Esophagus muscularis mucosa (tissue), 4 donors: ENCODE results near the gene KLF11. TPM values are rescaled to one million over a fixed set of nuclear protein-coding genes. Genes with fewer than 3 reads are reported as not detected.
"Not testable (repeated sequence)": the region's sequence is repeated elsewhere in the genome, so short reads cannot be mapped to it uniquely, and the experiment has no call there.

Experiments
- DNase-seq: peaks from one replicate; pipeline ENCODE4 v3.0.0-alpha.2; 2017; ENCODE audit errors: extremely low spot score
- H3K27ac ChIP-seq, 4 donors: fragments of 200-600 bp; sonication (generic); replicated peaks in 1 of 4; 1 replicate in 3 of 4; 2 replicates in 1 of 4; pipeline ENCODE4 v1.5.1; 2016 to 2019; ENCODE audit warnings: mild to moderate bottlenecking in 1 of 4
- H3K27me3 ChIP-seq, 4 donors: fragments of 200-600 bp; sonication (generic); one replicate each; pipeline versions ENCODE4 v1.5.1 to v1.6.0; 2016 to 2019
- H3K36me3 ChIP-seq, 4 donors: fragments of 200-600 bp; sonication (generic); one replicate each; pipeline ENCODE4 v1.5.1; 2016 to 2019
- H3K4me1 ChIP-seq, 4 donors: fragments of 200-600 bp; sonication (generic); one replicate each; pipeline ENCODE4 v1.5.1; 2016 to 2019
- H3K4me3 ChIP-seq, 4 donors: fragments of 200-600 bp; sonication (generic); 1 replicate in 2 of 4; 2 replicates in 2 of 4; pipeline ENCODE4 v1.5.1; 2016 to 2019; ENCODE audit warnings: mild to moderate bottlenecking in 4 of 4, moderate library complexity in 1 of 4
- H3K9me3 ChIP-seq, 4 donors: fragments of 200-600 bp; sonication (generic); 1 replicate in 3 of 4; 2 replicates in 1 of 4; pipeline ENCODE4 v1.5.1; 2016 to 2019
- EP300 ChIP-seq: sonication (generic); formaldehyde crosslinking; IDR thresholded peaks from one replicate; pipeline ENCODE4 v1.6.1; 2017; ENCODE audit warnings: antibody characterized with exemption
- POLR2A ChIP-seq: fragments of 450-650 bp; IDR thresholded peaks from one replicate; pipeline ENCODE4 v1.6.1; 2017; ENCODE audit warnings: antibody characterized with exemption, moderate library complexity, mild to moderate bottlenecking, low read depth
- POLR2AphosphoS5 ChIP-seq, 2 donors: sonication (generic); formaldehyde crosslinking; IDR thresholded peaks; one replicate each; pipeline ENCODE4 v1.6.1; 2017; ENCODE audit warnings: antibody characterized with exemption in 2 of 2
- WGBS: methylation state at CpG from one replicate; pipeline ENCODE4 v1.1.5; 2018; 5-methylcytosine and 5-hydroxymethylcytosine counted together
- intact Hi-C: fragments of 100-400 bp; cut with DNase I; formaldehyde crosslinking; loops from one replicate; pipeline ENCODE4 v1.15.1; 2023
- total RNA-seq, 4 donors: library from RNA; depleted of rRNA; stranded (reverse); fragments of >200 nt; gene quantifications; one replicate each; pipeline versions ENCODE4 v1.1.0 to v1.2.1, GENCODE V29; 2016
- TF ChIP-seq, protein P1 (sequence below), 3 experiments: fragments of 200-600 bp in 2 of 3; fragments of 450-650 bp in 1 of 3; sonication (generic) in 2 of 3; IDR thresholded peaks; one replicate each; pipeline ENCODE4 v1.5.1; 2017 to 2019; ENCODE audit warnings: antibody characterized with exemption in 3 of 3, mild to moderate bottlenecking in 2 of 3, moderate library complexity in 1 of 3

Gene KLF11
- total RNA-seq, 4 donors from 2014 or later, result 15.8 to 51.6 (median 33.9) TPM

GRCh38 chr2:10028988-10029874, 14.1 kb upstream of the KLF11 start:
- Histone ChIP-seq H3K36me3 (no peaks in the 10 kb centered on the region), H3K27ac (peak overlapping the region; percentile 57 to 71 (median 65)), H3K27me3 (no peaks in the 10 kb centered on the region), H3K4me1 (peaks cover 25 to 31% (median 29%) of the 10 kb centered on the region in 4 donors), H3K9me3 (no peaks in the 10 kb centered on the region), H3K4me3 (peak overlapping the region in 2 of 4 donors; percentile 7 to 24)
- 55% methylated on average over 14 of the region's 26 CpGs for WGBS
- intact Hi-C loops, result no loop called here
- TF ChIP-seq EP300 (no peak), POLR2AphosphoS5 (IDR thresholded peaks at IDR 0.05) (peak; percentile 9 to 35)
- no peak for DNase-seq

GRCh38 chr2:10029875-10030223, 13.5 kb upstream of the KLF11 start:
- intact Hi-C loops, result no loop called here
- 74% methylated on average over 7 of the region's 7 CpGs for WGBS
- Histone ChIP-seq H3K9me3 (no peaks in the 10 kb centered on the region), H3K4me1 (peaks cover 26 to 33% (median 30%) of the 10 kb centered on the region in 4 donors), H3K27ac (peak overlapping the region; percentile 57 to 71 (median 65)), H3K27me3 (no peaks in the 10 kb centered on the region), H3K36me3 (no peaks in the 10 kb centered on the region), H3K4me3 (no peak overlapping the region)
- no peak for DNase-seq
- no peak for TF ChIP-seq EP300
- TF ChIP-seq POLR2A, result no peak
- TF ChIP-seq POLR2AphosphoS5 (IDR thresholded peaks at IDR 0.05), result no peak
- TF ChIP-seq, protein P1, sequence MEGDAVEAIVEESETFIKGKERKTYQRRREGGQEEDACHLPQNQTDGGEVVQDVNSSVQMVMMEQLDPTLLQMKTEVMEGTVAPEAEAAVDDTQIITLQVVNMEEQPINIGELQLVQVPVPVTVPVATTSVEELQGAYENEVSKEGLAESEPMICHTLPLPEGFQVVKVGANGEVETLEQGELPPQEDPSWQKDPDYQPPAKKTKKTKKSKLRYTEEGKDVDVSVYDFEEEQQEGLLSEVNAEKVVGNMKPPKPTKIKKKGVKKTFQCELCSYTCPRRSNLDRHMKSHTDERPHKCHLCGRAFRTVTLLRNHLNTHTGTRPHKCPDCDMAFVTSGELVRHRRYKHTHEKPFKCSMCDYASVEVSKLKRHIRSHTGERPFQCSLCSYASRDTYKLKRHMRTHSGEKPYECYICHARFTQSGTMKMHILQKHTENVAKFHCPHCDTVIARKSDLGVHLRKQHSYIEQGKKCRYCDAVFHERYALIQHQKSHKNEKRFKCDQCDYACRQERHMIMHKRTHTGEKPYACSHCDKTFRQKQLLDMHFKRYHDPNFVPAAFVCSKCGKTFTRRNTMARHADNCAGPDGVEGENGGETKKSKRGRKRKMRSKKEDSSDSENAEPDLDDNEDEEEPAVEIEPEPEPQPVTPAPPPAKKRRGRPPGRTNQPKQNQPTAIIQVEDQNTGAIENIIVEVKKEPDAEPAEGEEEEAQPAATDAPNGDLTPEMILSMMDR (IDR thresholded peaks at IDR 0.05), result no peak

DNA sequence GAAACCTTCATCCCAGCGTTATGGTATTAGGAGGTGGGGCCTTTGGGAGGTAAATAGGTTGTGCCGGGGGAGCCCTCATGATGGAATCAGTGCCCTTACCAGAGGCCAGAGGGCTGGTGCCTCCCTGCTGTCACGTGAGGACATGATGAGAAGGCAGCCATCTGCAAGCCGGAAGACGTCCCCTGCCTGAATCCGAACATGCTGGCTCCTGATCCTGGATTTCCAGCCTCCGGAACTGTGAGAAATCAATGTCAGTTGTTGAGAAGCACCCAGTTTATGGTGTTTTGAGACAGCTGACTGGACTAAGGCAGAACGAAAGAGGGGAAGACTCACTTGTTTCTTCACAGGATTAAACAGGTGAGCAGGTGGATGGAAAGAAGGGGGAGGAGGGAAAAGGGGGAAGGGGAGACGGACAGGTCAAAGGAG, 13.0 kb upstream of the KLF11 start:
- DNase-seq, result no peak
- Histone ChIP-seq H3K4me1 (peaks cover 31 to 38% (median 34%) of the 10 kb centered on the region in 4 donors), H3K4me3 (no peak overlapping the region), H3K36me3 (no peaks in the 10 kb centered on the region), H3K27me3 (no peaks in the 10 kb centered on the region), H3K27ac (no peak overlapping the region), H3K9me3 (no peaks in the 10 kb centered on the region)
- intact Hi-C loops, result no loop called here
- TF ChIP-seq EP300, result no peak
- TF ChIP-seq, protein P1 (IDR thresholded peaks at IDR 0.05), result no peak
- no peak for TF ChIP-seq POLR2A
- TF ChIP-seq POLR2AphosphoS5 (IDR thresholded peaks at IDR 0.05), result no peak
- WGBS, result 58% methylated on average over 8 of the region's 9 CpGs

- H3K36me3 ChIP-seq, H3K4me3 ChIP-seq, H3K27me3 ChIP-seq, H3K27ac ChIP-seq, intact Hi-C loops, DNase-seq, H3K9me3 ChIP-seq: not testable (repeated sequence)
- WGBS, result 96% methylated on average over 8 of the region's 8 CpGs
- peaks cover 35 to 42% (median 39%) of the 10 kb centered on the region in 4 donors for H3K4me1 ChIP-seq
These were observed 12.6 kb upstream of the KLF11 start for GRCh38 chr2:10030798-10031197.

- Histone ChIP-seq H3K27ac (no peak overlapping the region), H3K27me3 (no peaks in the 10 kb centered on the region), H3K4me1 (peaks cover 49 to 55% (median 52%) of the 10 kb centered on the region in 4 donors), H3K4me3 (no peak overlapping the region), H3K36me3 (no peaks in the 10 kb centered on the region), H3K9me3 (no peaks in the 10 kb centered on the region)
- DNase-seq, result no peak
- intact Hi-C loops, result no loop called here
- WGBS, result 100% methylated on average over 5 of the region's 20 CpGs
- TF ChIP-seq POLR2A, result no peak
- no peak for TF ChIP-seq EP300
- no peak for TF ChIP-seq POLR2AphosphoS5 (IDR thresholded peaks at IDR 0.05)
- TF ChIP-seq, protein P1 (IDR thresholded peaks at IDR 0.05), result no peak
These were observed 11.2 kb upstream of the KLF11 start for GRCh38 chr2:10031886-10032745.
